GM23248 (cell line): ENCODE results near the gene CPNE4. TPM values are rescaled to one million over a fixed set of nuclear protein-coding genes. Genes with fewer than 3 reads are reported as not detected.

ENCODE experiments used
- DNase-seq: peaks from one replicate; pipeline ENCODE4 v3.0.0-alpha.2; 2015
- H2AFZ ChIP-seq: fragments of 200-600 bp; sonication (generic); 2 replicates; pipeline ENCODE4 v1.6.1; 2016; ENCODE audit warnings: antibody characterized with exemption
- H3F3A ChIP-seq: fragments of 200-600 bp; sonication (generic); 2 replicates; pipeline ENCODE4 v1.6.1; 2016; ENCODE audit warnings: mild to moderate bottlenecking, antibody characterized with exemption, mixed run types; ENCODE audit not compliant: insufficient read depth
- H3K27ac ChIP-seq: fragments of 200-600 bp; sonication (generic); 2 replicates; pipeline ENCODE4 v1.5.1; 2016; ENCODE audit warnings: mild to moderate bottlenecking
- H3K27me3 ChIP-seq: fragments of 200-600 bp; sonication (generic); replicated peaks from 2 replicates; pipeline ENCODE4 v1.6.1; 2016; ENCODE audit warnings: mild to moderate bottlenecking; ENCODE audit not compliant: insufficient read depth
- H3K36me3 ChIP-seq: fragments of 200-600 bp; sonication (generic); 2 replicates; pipeline ENCODE4 v1.6.1; 2016; ENCODE audit warnings: low read depth, mild to moderate bottlenecking
- H3K4me1 ChIP-seq: fragments of 200-600 bp; sonication (generic); 2 replicates; pipeline ENCODE4 v1.6.1; 2016; ENCODE audit warnings: mild to moderate bottlenecking; ENCODE audit not compliant: insufficient read depth
- H3K4me2 ChIP-seq: fragments of 200-600 bp; sonication (generic); one replicate; pipeline ENCODE4 v1.6.1; 2016; ENCODE audit warnings: mild to moderate bottlenecking; ENCODE audit not compliant: unreplicated experiment
- H3K4me3 ChIP-seq: fragments of 200-600 bp; sonication (generic); 2 replicates; pipeline ENCODE4 v1.5.1; 2016; ENCODE audit warnings: mild to moderate bottlenecking
- H3K79me2 ChIP-seq: fragments of 200-600 bp; sonication (generic); 2 replicates; pipeline ENCODE4 v1.6.1; 2016; ENCODE audit warnings: mild to moderate bottlenecking; ENCODE audit not compliant: insufficient read depth
- H3K9ac ChIP-seq: fragments of 200-600 bp; sonication (generic); 2 replicates; pipeline ENCODE4 v1.6.1; 2016; ENCODE audit warnings: mild to moderate bottlenecking
- H3K9me2 ChIP-seq: fragments of 200-600 bp; sonication (generic); 2 replicates; pipeline ENCODE4 v1.6.1; 2016; ENCODE audit warnings: mixed run types, mild to moderate bottlenecking, moderate library complexity; ENCODE audit not compliant: insufficient read depth
- H3K9me3 ChIP-seq: fragments of 200-600 bp; sonication (generic); one replicate; pipeline ENCODE4 v1.6.1; 2017; ENCODE audit warnings: low read depth
- H4K20me1 ChIP-seq: fragments of 200-600 bp; sonication (generic); 2 replicates; pipeline ENCODE4 v1.6.0; 2016; ENCODE audit not compliant: insufficient read depth
- EZH2 ChIP-seq: fragments of 200-600 bp; sonication (generic); IDR thresholded peaks from 2 replicates; pipeline ENCODE4 v1.6.1; 2018; ENCODE audit warnings: antibody characterized with exemption, mild to moderate bottlenecking; ENCODE audit not compliant: insufficient read depth, poor library complexity, severe bottlenecking
- EZH2phosphoT487 ChIP-seq: fragments of 200-600 bp; sonication (generic); IDR thresholded peaks from 2 replicates; pipeline ENCODE4 v1.6.1; 2018; ENCODE audit warnings: antibody characterized with exemption, moderate library complexity, mild to moderate bottlenecking, low read depth; ENCODE audit not compliant: insufficient read depth
- WGBS, 2 experiments: methylation state at CpG; one replicate each; pipeline ENCODE4 v1.1.6; 2015 to 2017; ENCODE audit warnings: low lambda C conversion rate in 2 of 2, low coverage in 1 of 2; ENCODE audit errors: missing lambda C conversion rate in 2 of 2; 5-methylcytosine and 5-hydroxymethylcytosine counted together
- in situ Hi-C: fragments of 300-500 bp; cut with MboI; formaldehyde crosslinking; loops from 2 replicates; pipeline ENCODE4 v1.15.0; 2020
- polyA plus RNA-seq: library from polyadenylated mRNA; unstranded; fragments of >200 nt; fragmentation: Nextera tagmentation; extraction: Ambion mirVana; gene quantifications from 2 replicates; pipeline ENCODE4 v1.2.1, GENCODE V29; 2016
- total RNA-seq: library from RNA; depleted of rRNA; stranded (reverse); fragments of >200 nt; shearing (Covaris generic); gene quantifications from 2 replicates; pipeline ENCODE4 v1.2.3, GENCODE V29; 2014

Gene CPNE4
- total and polyA plus RNA-seq, 2 experiments from 2014 or later = 0.11 to 0.44 TPM

DNA sequence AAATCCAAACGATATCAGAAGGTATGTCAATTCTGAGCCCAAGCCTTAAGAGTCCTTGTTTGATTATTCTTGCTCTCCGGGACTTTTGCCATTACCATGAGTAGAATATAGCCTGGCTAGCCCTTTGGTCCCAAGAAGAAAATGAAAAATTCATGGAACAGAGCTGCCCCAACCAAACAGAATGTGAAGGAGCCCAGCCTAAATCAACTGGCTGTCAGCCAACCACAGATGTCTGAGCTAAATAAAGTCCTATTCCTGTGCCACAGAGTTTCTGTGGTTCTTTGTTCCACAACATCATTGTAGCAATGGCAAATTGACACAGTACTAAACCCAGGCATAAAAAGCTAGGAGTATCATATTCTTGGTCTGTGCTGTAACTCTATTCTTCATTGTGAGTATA is 185.2 kb downstream of the CPNE4 start:
- WGBS, 2 experiments = 53 to 66% methylated on average over 2 of the region's 2 CpGs
- in situ Hi-C loops = no loop called here
- no peak overlapping the region for H3K27ac ChIP-seq
- no peaks in the 10 kb centered on the region for H4K20me1 ChIP-seq
- no peak overlapping the region for H3K9ac ChIP-seq
- no peaks in the 10 kb centered on the region for H3F3A ChIP-seq
- TF ChIP-seq EZH2phosphoT487 (no peak), EZH2 (no peak)
- H3K4me1 ChIP-seq = no peaks in the 10 kb centered on the region
- H3K9me3 ChIP-seq = no peaks in the 10 kb centered on the region
- H2AFZ ChIP-seq = no peak overlapping the region
- no peaks in the 10 kb centered on the region for H3K79me2 ChIP-seq
- H3K4me3 ChIP-seq = no peak overlapping the region
- H3K9me2 ChIP-seq = no peaks in the 10 kb centered on the region
- DNase-seq = no peak
- no peaks in the 10 kb centered on the region for H3K36me3 ChIP-seq
- H3K4me2 ChIP-seq = no peak overlapping the region
- H3K27me3 ChIP-seq = no peaks in the 10 kb centered on the region

DNA sequence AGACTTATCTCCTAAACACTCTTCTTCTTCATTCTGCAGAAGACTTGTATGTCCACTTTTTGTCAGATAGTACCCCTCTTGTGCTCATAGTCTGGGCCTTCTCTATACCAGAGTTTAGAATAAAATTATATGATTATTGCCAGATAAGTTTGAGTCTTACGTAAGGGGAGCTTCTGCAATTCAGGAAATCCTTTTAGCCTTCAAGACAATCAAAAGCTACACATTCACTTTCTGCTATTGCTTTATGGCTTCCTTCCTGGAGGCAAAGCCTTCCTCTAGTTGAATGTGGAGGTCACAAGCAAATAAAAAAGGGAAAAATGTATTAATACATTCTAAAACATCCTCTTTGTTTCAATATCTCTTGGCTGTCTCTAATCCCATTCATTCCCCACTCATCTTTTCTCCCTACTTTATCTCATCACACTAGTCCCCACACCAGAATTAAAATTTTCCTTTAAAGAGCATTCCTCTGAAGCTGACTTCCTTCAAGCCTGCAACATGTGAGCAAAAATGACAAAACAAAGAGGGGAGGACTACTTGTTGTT is 186.8 kb downstream of the CPNE4 start:
- H3K9me3 ChIP-seq = no peaks in the 10 kb centered on the region
- TF ChIP-seq EZH2 (no peak), EZH2phosphoT487 (no peak)
- 84 to 89% methylated on average over 1 of the region's 1 CpG for WGBS, 2 experiments

DNA sequence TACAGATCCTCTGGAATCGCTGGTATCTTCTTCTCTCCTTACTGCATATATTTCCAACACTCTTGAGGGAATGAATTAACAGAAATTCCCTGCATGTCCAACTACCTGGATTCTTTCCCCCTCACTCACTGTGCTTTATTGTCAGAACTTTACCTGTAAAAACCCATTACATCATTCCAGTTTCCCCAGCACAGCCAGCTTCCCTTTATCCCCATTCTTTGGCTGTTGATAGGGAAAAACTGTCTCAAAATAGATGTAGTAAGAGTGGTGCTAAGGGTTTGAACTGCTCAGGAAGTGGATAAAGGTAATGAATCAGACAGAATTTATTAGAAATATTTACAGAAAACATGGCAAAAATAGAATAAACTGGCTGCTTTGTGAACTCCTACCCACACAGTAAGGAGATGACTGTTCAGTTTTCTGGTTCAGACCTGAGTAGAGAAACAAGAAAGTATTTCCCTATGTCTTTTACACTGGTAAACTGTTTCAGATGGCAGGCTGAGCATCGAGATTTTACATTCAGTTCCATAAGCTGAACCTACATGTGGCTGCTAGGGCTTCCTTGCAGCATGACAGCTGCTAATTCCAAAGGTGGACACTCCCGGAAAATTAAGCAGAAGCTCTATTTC is 188.4 kb downstream of the CPNE4 start:
- in situ Hi-C loops = no loop called here
- no peak overlapping the region for H3K4me2 ChIP-seq

More for the DNA sequence above, 186.8 kb downstream of the CPNE4 start:
- H3K4me2 ChIP-seq = no peak overlapping the region
- H3K36me3 ChIP-seq = no peaks in the 10 kb centered on the region
- no peak overlapping the region for H3K9ac ChIP-seq
- no peak overlapping the region for H3K27ac ChIP-seq
- H3K79me2 ChIP-seq = no peaks in the 10 kb centered on the region
- no peaks in the 10 kb centered on the region for H3K4me1 ChIP-seq
- no peak for DNase-seq
- in situ Hi-C loops = no loop called here
- no peaks in the 10 kb centered on the region for H4K20me1 ChIP-seq
- H3K4me3 ChIP-seq = no peak overlapping the region
- H2AFZ ChIP-seq = no peak overlapping the region
- no peaks in the 10 kb centered on the region for H3K27me3 ChIP-seq
- H3K9me2 ChIP-seq = no peaks in the 10 kb centered on the region
- H3F3A ChIP-seq = no peaks in the 10 kb centered on the region

DNA sequence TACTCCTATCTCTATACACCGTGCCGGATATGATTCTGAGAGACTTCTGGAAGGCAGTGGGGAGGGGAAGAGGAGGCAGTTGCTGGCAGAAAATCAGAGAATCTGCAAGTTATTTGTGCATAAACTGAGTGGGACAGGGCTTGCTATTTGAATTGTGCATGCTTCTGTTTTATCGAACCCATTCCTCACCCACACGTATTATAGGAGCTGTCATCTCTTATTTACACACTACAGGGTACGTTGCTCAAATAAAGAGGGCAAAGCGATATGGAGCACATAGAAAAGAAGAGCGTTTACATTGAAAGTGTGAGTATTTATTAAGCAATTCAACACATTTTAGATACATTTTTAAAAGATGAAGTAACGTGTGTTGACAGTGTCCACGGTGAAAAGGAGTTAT is 191.6 kb downstream of the CPNE4 start:
- no peak for TF ChIP-seq EZH2phosphoT487
- no peak for TF ChIP-seq EZH2
- no peak overlapping the region for H3K4me2 ChIP-seq
- in situ Hi-C loops = no loop called here
- H2AFZ ChIP-seq = no peak overlapping the region
- no peak overlapping the region for H3K27ac ChIP-seq
- no peaks in the 10 kb centered on the region for H3K9me3 ChIP-seq
- no peak for DNase-seq
- no peaks in the 10 kb centered on the region for H4K20me1 ChIP-seq
- peaks cover 10% of the 10 kb centered on the region; the same call in 1 of the 2 replicates for H3K4me1 ChIP-seq
- H3K36me3 ChIP-seq = no peaks in the 10 kb centered on the region
- WGBS, 2 experiments = 34 to 35% methylated on average over 9 of the region's 9 CpGs
- peaks cover 5% of the 10 kb centered on the region; the same call in 1 of the 2 replicates for H3F3A ChIP-seq
- no peaks in the 10 kb centered on the region for H3K27me3 ChIP-seq
- no peaks in the 10 kb centered on the region for H3K79me2 ChIP-seq
- no peak overlapping the region for H3K4me3 ChIP-seq
- no peak overlapping the region for H3K9ac ChIP-seq
- no peaks in the 10 kb centered on the region for H3K9me2 ChIP-seq

More for the DNA sequence above, 188.4 kb downstream of the CPNE4 start:
- no peak overlapping the region for H3K9ac ChIP-seq
- DNase-seq = peak; percentile 7
- H3K4me1 ChIP-seq = no peaks in the 10 kb centered on the region
- H4K20me1 ChIP-seq = no peaks in the 10 kb centered on the region
- no peak overlapping the region for H3K4me3 ChIP-seq
- H3K79me2 ChIP-seq = no peaks in the 10 kb centered on the region
- no peaks in the 10 kb centered on the region for H3F3A ChIP-seq
- no peaks in the 10 kb centered on the region for H3K36me3 ChIP-seq
- no peaks in the 10 kb centered on the region for H3K9me2 ChIP-seq
- H3K27me3 ChIP-seq = no peaks in the 10 kb centered on the region
- TF ChIP-seq EZH2 (no peak), EZH2phosphoT487 (no peak)
- no peaks in the 10 kb centered on the region for H3K9me3 ChIP-seq
- WGBS, 2 experiments = 74 to 77% methylated on average over 3 of the region's 3 CpGs
- no peak overlapping the region for H2AFZ ChIP-seq
- H3K27ac ChIP-seq = no peak overlapping the region
